Smooth muscle cell of the umbilical artery (primary cell): ENCODE data around the gene CRTAC1. TPM values are rescaled to one million over a fixed set of nuclear protein-coding genes. Genes with fewer than 3 reads are reported as not detected.

Experiments used
- total RNA-seq: library from RNA; depleted of rRNA; stranded (reverse); fragments of >200 nt; gene quantifications from 2 replicates; pipeline ENCODE4 v1.2.3, GENCODE V29; 2014

CRTAC1 gene
- total RNA-seq: under 0.01 TPM in 1 of 2 replicates, not detected in the other

DNA sequence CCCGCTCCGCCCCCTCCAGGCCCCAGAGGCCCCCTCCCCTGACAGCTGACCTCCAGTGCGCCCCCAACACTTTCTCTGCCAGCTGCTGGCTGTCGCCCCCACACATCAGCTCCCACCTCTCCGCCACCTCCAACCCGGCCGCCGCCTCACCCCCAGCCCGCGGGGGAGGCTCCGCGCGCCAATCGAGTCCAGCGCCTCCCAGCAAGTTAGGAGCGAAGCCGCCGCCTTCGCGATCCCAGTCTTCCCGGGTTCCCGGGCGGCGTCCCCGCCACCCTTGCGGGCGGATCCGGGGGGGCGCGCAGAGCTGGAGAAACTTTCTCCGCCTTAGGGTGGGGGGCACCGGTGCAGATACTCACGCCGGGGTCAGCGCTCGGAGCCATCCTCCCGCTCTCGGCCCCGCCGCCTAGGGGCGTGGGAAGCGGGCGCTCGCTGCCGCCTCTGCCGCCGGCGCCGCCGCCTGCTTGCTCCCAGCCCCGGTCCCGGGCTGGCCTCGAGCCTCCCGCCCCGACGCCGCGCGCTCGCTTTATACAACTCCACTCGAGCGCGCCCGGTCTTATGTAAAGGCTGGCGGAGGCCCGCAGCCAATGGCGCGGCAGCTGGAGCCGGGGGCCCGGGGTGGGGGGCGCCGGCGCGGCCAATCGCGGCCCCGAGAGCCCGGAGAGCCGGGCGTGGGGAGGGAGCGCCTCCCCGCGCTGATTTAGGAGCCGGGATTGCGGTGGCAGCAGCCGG is at the start of gene CRTAC1:
Gene CRTAC1, minus strand, starts transcription at position 529 of the 729 bp plus-strand sequence. Its CDS starts 149 bp downstream, at position 380.

GRCh38 chr10:97849687-97850402 is 180.6 kb downstream of the CRTAC1 start, which contains the start of gene GOLGA7B:
TSS of gene GOLGA7B (plus strand) at chr10:97849843. CDS start at chr10:97850304, 461 bp downstream.

Other genes with a start within 250 kb of the CRTAC1 start
- gene GOLGA7B, start 180.8 kb downstream of the CRTAC1 start, total RNA-seq: not detected in 2 replicates
- gene R3HCC1L, start 104.0 kb upstream of the CRTAC1 start, total RNA-seq: 14.3 and 16.7 TPM in 2 replicates
- gene LOXL4, start 237.6 kb upstream of the CRTAC1 start, total RNA-seq: 113 and 240 TPM in 2 replicates